Gastrocnemius medialis (tissue), 4 donors: ENCODE data around the gene UMPS. TPM values are rescaled to one million over a fixed set of nuclear protein-coding genes. Genes with fewer than 3 reads are reported as not detected.
A peak's percentile ranks its signal among the peaks of the same experiment; 100 is the strongest.
"Not testable (repeated sequence)": the region's sequence is repeated elsewhere in the genome, so short reads cannot be mapped to it uniquely, and the experiment has no call there.

ENCODE experiments used
- ATAC-seq, 2 donors: fragments of 150-250 bp; one replicate each; pipeline ENCODE4 v1.9.1; 2016
- DNase-seq, 2 donors: peaks; one replicate each; pipeline ENCODE4 v3.0.0-alpha.2; 2019
- H3K27ac ChIP-seq, 4 donors: fragments of 200-600 bp; sonication (generic); 1 replicate in 1 of 4; 2 replicates in 3 of 4; pipeline ENCODE4 v1.5.1; 2016 to 2018; ENCODE audit warnings: mild to moderate bottlenecking in 2 of 4, moderate library complexity in 1 of 4
- H3K27me3 ChIP-seq, 3 donors: fragments of 200-600 bp; sonication (generic) in 2 of 3; 1 replicate in 1 of 3; 2 replicates in 2 of 3; pipeline versions ENCODE4 v1.5.1 to v1.6.0; 2016 to 2019; ENCODE audit warnings: mild to moderate bottlenecking in 1 of 3, moderate library complexity in 1 of 3
- H3K36me3 ChIP-seq, 2 donors: fragments of 200-600 bp; sonication (generic) in 1 of 2; one replicate each; pipeline ENCODE4 v1.5.1; 2017 to 2018
- H3K4me1 ChIP-seq, 2 donors: fragments of 200-600 bp; sonication (generic) in 1 of 2; one replicate each; pipeline ENCODE4 v1.5.1; 2016 to 2017; ENCODE audit warnings: mild to moderate bottlenecking in 2 of 2
- H3K4me3 ChIP-seq, 4 donors: fragments of 200-600 bp; sonication (generic) in 3 of 4; 1 replicate in 1 of 4; 2 replicates in 3 of 4; pipeline ENCODE4 v1.5.1; 2016 to 2019; ENCODE audit warnings: mild to moderate bottlenecking in 2 of 4
- H3K9me3 ChIP-seq, 3 donors: fragments of 200-600 bp; sonication (generic) in 2 of 3; 1 replicate in 1 of 3; 2 replicates in 2 of 3; pipeline ENCODE4 v1.5.1; 2016 to 2019
- CTCF ChIP-seq, 5 experiments: fragments of 450-650 bp in 3 of 5; fragments of 200-600 bp in 2 of 5; sonication (generic) in 2 of 5; IDR thresholded peaks in 4 of 5; conservative IDR thresholded peaks in 1 of 5; 1 replicate in 4 of 5; 2 replicates in 1 of 5; pipeline ENCODE4 v1.5.1; 2016 to 2019; ENCODE audit warnings: antibody characterized with exemption in 5 of 5, mild to moderate bottlenecking in 3 of 5, moderate library complexity in 3 of 5
- POLR2A ChIP-seq, 2 donors: fragments of 450-650 bp; IDR thresholded peaks; one replicate each; pipeline ENCODE4 v1.6.1; 2017; ENCODE audit warnings: antibody characterized with exemption in 2 of 2, mild to moderate bottlenecking in 2 of 2, moderate library complexity in 2 of 2
- in situ Hi-C, 4 donors: fragments of 200-750 bp; cut with MboI; loops; one replicate each; pipeline versions ENCODE4 v1.15.0 to v1.8.0; 2017; ENCODE audit warnings: low sequenced_read_pairs in 4 of 4
- intact Hi-C: fragments of 100-400 bp; cut with DNase I; formaldehyde crosslinking; loops from one replicate; pipeline ENCODE4 v1.15.1; 2023; ENCODE audit warnings: low total_unique reads
- total RNA-seq, 4 donors: library from RNA; depleted of rRNA; stranded (reverse); fragments of >200 nt; gene quantifications; one replicate each; pipeline versions ENCODE4 v1.1.0 to v1.2.3, GENCODE V29; 2016

UMPS gene
- total RNA-seq, 4 donors from 2014 or later = 2.2 to 7.6 (median 6.2) TPM

GRCh38 chr3:124752051-124752450, 21.8 kb downstream of the UMPS start:
- Histone ChIP-seq H3K4me3 (no peak overlapping the region), H3K36me3 (peaks cover 0 to 2% of the 10 kb centered on the region in 2 donors), H3K4me1 (no peaks in the 10 kb centered on the region), H3K27me3 (no peaks in the 10 kb centered on the region), H3K9me3 (no peaks in the 10 kb centered on the region), H3K27ac (no peak overlapping the region)
- ATAC-seq = no peak
- in situ Hi-C loops (loop anchor here in 1 of 4 donors (25.0 kb wide), 1 partner anchor 410 kb away; no protein-coding TSS in a partner anchor), intact Hi-C loops (no loop called here)
- no peak for TF ChIP-seq CTCF (IDR thresholded peaks at IDR 0.05 in 4 of 5, conservative IDR thresholded peaks at IDR 0.05 in 1 of 5)
- no peak for TF ChIP-seq POLR2A (IDR thresholded peaks at IDR 0.05)
- no peak for DNase-seq

- intact Hi-C loops, H3K27ac ChIP-seq, H3K36me3 ChIP-seq, H3K4me3 ChIP-seq, H3K27me3 ChIP-seq, DNase-seq, H3K9me3 ChIP-seq, H3K4me1 ChIP-seq, ATAC-seq: not testable (repeated sequence)
- in situ Hi-C loops = loop anchor here in 1 of 4 donors (25.0 kb wide), 1 partner anchor 404 kb away; no protein-coding TSS in a partner anchor
Observed at GRCh38 chr3:124757926-124758325, 27.7 kb downstream of the UMPS start.

- ATAC-seq (no peak), DNase-seq (no peak)
- in situ Hi-C loops (loop anchor here in 1 of 4 donors (25.0 kb wide), 1 partner anchor 403 kb away; no protein-coding TSS in a partner anchor), intact Hi-C loops (no loop called here)
- no peak for TF ChIP-seq POLR2A (IDR thresholded peaks at IDR 0.05)
- TF ChIP-seq CTCF (IDR thresholded peaks at IDR 0.05 in 4 of 5, conservative IDR thresholded peaks at IDR 0.05 in 1 of 5) = no peak
- peaks cover 0 to 16% of the 10 kb centered on the region in 2 donors for H3K36me3 ChIP-seq
- H3K27me3 ChIP-seq = no peaks in the 10 kb centered on the region
- peaks cover 6 to 7% of the 10 kb centered on the region in 2 donors for H3K4me1 ChIP-seq
- H3K9me3 ChIP-seq = no peaks in the 10 kb centered on the region
- H3K27ac ChIP-seq = no peak overlapping the region
- H3K4me3 ChIP-seq = no peak overlapping the region
Observed at GRCh38 chr3:124758851-124759635, 28.8 kb downstream of the UMPS start.

- TF ChIP-seq POLR2A (IDR thresholded peaks at IDR 0.05) (no peak), CTCF (IDR thresholded peaks at IDR 0.05 in 4 of 5, conservative IDR thresholded peaks at IDR 0.05 in 1 of 5) (no peak)
- peaks cover 0 to 24% of the 10 kb centered on the region in 2 donors for H3K36me3 ChIP-seq
- no peaks in the 10 kb centered on the region for H3K9me3 ChIP-seq
- no peak overlapping the region for H3K27ac ChIP-seq
- DNase-seq (no peak), ATAC-seq (no peak)
- intact Hi-C loops = no loop called here
- in situ Hi-C loops = loop anchor here (5.0 to 25.0 kb wide), 2 partner anchors 142 to 402 kb away; no protein-coding TSS in a partner anchor
- H3K27me3 ChIP-seq = no peaks in the 10 kb centered on the region
- H3K4me3 ChIP-seq = no peak overlapping the region
- H3K4me1 ChIP-seq = peaks cover 6 to 7% of the 10 kb centered on the region in 2 donors
Observed at GRCh38 chr3:124759666-124760401, 29.6 kb downstream of the UMPS start.

GRCh38 chr3:124760601-124761000, 30.3 kb downstream of the UMPS start:
- no peaks in the 10 kb centered on the region for H3K9me3 ChIP-seq
- peaks cover 6 to 7% of the 10 kb centered on the region in 2 donors for H3K4me1 ChIP-seq
- intact Hi-C loops (no loop called here), in situ Hi-C loops (loop anchor here (5.0 to 25.0 kb wide), 2 partner anchors 142 to 402 kb away; no protein-coding TSS in a partner anchor)
- peaks cover 0 to 32% of the 10 kb centered on the region in 2 donors for H3K36me3 ChIP-seq
- DNase-seq (no peak), ATAC-seq (peak; percentile 58 to 62)
- TF ChIP-seq POLR2A (IDR thresholded peaks at IDR 0.05) = no peak
- TF ChIP-seq CTCF (IDR thresholded peaks at IDR 0.05 in 4 of 5, conservative IDR thresholded peaks at IDR 0.05 in 1 of 5) = no peak
- no peak overlapping the region for H3K27ac ChIP-seq
- H3K27me3 ChIP-seq = no peaks in the 10 kb centered on the region
- H3K4me3 ChIP-seq = no peak overlapping the region
